Mesodermal cell (in vitro differentiated cells): ENCODE results near the gene HADH.
"Not testable (repeated sequence)": the region's sequence is repeated elsewhere in the genome, so short reads cannot be mapped to it uniquely, and the experiment has no call there.

ENCODE experiments used
- H3K27ac ChIP-seq: 2 replicates; pipeline ENCODE4 v1.7.0; 2013; ENCODE audit warnings: mild to moderate bottlenecking, low read depth, low read length, moderate library complexity; ENCODE audit not compliant: severe bottlenecking
- H3K36me3 ChIP-seq: 2 replicates; pipeline ENCODE4 v1.7.1; 2013; ENCODE audit warnings: mild to moderate bottlenecking, low read length, moderate library complexity; ENCODE audit not compliant: control insufficient read depth, insufficient read depth
- H3K4me1 ChIP-seq: one replicate; pipeline ENCODE4 v1.7.1; 2013; ENCODE audit warnings: mild to moderate bottlenecking, low read length; ENCODE audit not compliant: insufficient read depth, control insufficient read depth, poor library complexity, severe bottlenecking
- H3K4me3 ChIP-seq: 2 replicates; pipeline ENCODE4 v1.7.0; 2013; ENCODE audit warnings: low read length, control low read depth, mild to moderate bottlenecking; ENCODE audit not compliant: insufficient read depth, poor library complexity, severe bottlenecking; ENCODE audit errors: extremely low read depth
- H3K9me3 ChIP-seq: 2 replicates; pipeline ENCODE4 v1.7.1; 2013; ENCODE audit warnings: mild to moderate bottlenecking, low read length, moderate library complexity; ENCODE audit not compliant: control insufficient read depth
- WGBS, 2 experiments: methylation state at CpG; one replicate each; pipeline ENCODE4 v1.1.5; 2013; ENCODE audit warnings: missing lambda C conversion rate in 2 of 2; ENCODE audit not compliant: insufficient coverage in 2 of 2; 5-methylcytosine and 5-hydroxymethylcytosine counted together

The HADH gene

DNA sequence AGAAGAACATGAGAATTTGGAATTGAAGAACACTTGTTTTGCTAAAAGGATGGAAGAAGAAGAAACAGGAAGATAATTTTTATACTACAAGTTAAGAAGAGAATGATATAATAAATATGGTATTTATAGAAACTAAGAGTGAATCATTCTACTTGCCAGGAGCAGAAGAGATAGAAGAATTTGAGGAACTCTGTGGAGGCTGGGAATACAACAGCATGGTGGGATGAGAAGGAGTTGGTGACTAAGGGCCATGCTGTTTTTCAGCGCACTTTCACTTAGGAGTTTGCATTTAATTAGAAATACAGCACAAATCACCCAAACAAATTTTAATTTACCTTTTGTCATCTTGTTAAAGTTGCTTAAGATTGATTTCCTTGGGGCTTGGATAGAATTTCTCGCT, 20.5 kb downstream of the HADH start:
- WGBS, 2 experiments, result 100% methylated on average over 1 of the region's 2 CpGs; no CpG with 5 or more reads in 1 of the 2 experiments

DNA sequence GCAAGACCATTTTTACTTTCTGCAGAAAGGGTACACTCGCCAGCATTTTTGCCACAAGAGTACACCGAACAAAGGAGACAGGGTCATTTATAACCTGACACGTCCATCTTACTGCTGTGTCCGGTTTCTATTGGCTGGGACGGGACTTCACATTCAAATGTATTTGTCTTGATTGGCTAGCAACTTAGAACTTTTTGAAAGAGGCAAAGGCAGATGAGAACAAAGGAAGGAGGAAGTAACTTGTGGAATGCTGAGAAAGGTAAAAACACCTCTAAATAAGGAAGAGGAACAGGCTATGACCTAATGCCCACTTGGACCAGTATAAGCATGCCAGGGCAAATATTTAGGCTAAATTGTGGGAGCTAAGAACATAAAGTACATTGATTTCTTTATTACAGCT, 22.7 kb downstream of the HADH start:
- 92 to 98% methylated on average over 4 to 5 of the region's 5 CpGs for WGBS, 2 experiments

More for the DNA sequence above, 20.5 kb downstream of the HADH start:
- H3K4me1 ChIP-seq, result no peaks in the 10 kb centered on the region
- peaks cover 30% of the 10 kb centered on the region for H3K36me3 ChIP-seq
- no peak overlapping the region for H3K4me3 ChIP-seq
- H3K27ac ChIP-seq, result no peak overlapping the region
- H3K9me3 ChIP-seq, result no peaks in the 10 kb centered on the region

DNA sequence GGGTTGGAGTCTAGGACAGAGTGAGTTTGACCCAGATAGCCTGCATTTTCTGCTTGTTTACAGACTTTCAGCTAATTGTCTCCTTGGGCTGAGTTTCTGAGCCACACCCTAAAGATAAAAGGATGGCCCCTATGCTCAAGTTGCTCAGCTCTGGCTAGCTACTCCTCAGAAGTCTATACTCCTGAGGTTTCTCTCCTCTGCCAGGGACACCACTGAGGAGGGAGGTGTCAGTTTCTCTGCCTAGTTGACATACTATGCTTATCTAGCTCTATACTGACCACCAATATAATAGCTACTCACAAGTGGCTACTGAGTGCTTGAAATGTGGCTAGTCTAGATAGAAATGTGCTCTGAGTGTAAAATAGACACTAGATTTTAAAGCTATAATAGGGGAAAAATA, 23.6 kb downstream of the HADH start:
- no peaks in the 10 kb centered on the region for H3K4me1 ChIP-seq
- no peak overlapping the region for H3K4me3 ChIP-seq
- H3K27ac ChIP-seq, result no peak overlapping the region
- peaks cover 46% of the 10 kb centered on the region for H3K36me3 ChIP-seq
- H3K9me3 ChIP-seq, result no peaks in the 10 kb centered on the region

More for the DNA sequence above, 22.7 kb downstream of the HADH start:
- not testable (repeated sequence) for H3K27ac ChIP-seq, H3K4me3 ChIP-seq, H3K4me1 ChIP-seq, H3K9me3 ChIP-seq
- H3K36me3 ChIP-seq, result peaks cover 46% of the 10 kb centered on the region

DNA sequence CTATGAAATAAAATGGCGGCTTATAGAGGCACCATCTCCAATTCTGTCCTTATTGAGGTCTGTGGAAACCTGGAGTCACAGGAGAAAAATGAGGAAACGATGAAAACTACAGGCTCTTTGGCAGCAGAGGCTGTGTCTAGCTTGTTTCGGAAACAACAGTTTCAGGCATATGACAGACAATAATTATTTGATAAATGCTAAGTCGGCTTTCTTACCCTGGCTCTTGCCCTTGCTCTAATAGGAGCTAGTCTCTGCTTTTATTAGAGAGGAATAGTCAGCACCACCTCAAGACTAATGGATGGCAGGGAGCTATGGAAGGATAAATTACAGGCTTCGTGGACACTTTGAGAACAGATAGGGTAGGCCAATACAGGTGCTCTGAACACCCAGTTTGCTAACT, 24.3 kb downstream of the HADH start:
- Histone ChIP-seq H3K4me3 (no peak overlapping the region), H3K4me1 (no peaks in the 10 kb centered on the region), H3K9me3 (no peaks in the 10 kb centered on the region), H3K36me3 (peaks cover 46% of the 10 kb centered on the region), H3K27ac (no peak overlapping the region)
- 91 to 100% methylated on average over 5 of the region's 5 CpGs for WGBS, 2 experiments

DNA sequence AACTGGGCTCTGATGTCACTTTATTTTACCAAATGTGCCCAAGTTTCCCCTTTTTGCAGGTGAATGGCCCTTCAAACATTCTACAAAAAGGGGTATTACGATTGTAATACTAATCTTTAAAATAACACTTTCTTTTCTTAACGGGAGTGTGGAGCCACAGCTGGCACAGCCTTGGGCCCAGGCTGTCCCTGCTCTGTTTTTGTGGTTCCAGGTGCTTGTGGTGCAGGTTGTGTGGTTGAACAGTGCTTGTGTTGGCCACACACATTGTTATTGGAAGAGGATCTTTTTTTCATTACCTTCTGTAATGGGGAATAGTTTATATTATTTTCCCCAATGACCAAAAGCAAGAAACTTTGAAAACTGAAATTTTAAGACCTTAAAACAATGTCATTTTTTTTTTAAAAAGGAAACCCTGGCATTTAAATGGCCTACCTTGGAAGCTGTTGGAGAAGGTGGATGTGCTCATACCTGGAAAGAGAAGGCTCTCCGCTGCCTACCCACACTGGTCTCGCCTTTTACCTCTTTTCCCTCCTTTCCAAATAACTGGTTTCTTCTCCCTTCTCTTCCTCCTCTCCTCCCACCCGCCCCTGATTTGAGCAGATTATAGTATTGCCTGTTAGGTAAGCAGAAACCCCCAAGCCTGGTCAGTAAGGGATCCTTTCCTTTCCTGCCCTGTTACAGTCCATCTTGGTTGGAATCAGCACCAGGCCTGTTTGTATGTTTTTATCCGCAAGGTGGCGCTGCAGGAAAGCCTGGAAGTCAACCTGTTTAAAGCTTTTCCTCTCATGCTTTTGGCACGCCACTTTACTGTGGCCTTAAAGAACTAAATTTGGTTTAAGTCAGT, 28.6 kb downstream of the HADH start:
- H3K4me1 ChIP-seq, result no peaks in the 10 kb centered on the region
- no peaks in the 10 kb centered on the region for H3K9me3 ChIP-seq
- 80% methylated on average over 1 of the region's 8 CpGs; no CpG with 5 or more reads in 1 of the 2 experiments for WGBS, 2 experiments
- peaks cover 46% of the 10 kb centered on the region for H3K36me3 ChIP-seq
- no peak overlapping the region for H3K4me3 ChIP-seq
- no peak overlapping the region for H3K27ac ChIP-seq

DNA sequence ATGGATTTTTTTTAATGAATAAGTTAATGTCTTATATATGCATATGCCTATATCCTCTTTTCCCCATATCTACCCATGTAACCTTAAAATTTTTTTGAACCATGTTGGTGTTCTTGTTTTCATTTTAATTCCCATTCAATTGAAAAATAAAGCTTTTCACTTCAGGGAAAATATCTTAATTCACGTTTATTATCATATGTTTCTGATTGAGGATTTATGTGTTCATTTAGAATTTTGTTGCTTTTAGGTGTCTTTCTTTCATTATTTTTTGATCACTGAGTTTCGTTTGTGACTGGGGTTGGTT, 29.1 kb downstream of the HADH start:
- no peaks in the 10 kb centered on the region for H3K9me3 ChIP-seq
- no peak overlapping the region for H3K4me3 ChIP-seq
- no peaks in the 10 kb centered on the region for H3K4me1 ChIP-seq
- no peak overlapping the region for H3K27ac ChIP-seq
- peaks cover 50% of the 10 kb centered on the region for H3K36me3 ChIP-seq
- WGBS, 2 experiments, result no CpG with 5 or more reads among the region's 2 CpGs

DNA sequence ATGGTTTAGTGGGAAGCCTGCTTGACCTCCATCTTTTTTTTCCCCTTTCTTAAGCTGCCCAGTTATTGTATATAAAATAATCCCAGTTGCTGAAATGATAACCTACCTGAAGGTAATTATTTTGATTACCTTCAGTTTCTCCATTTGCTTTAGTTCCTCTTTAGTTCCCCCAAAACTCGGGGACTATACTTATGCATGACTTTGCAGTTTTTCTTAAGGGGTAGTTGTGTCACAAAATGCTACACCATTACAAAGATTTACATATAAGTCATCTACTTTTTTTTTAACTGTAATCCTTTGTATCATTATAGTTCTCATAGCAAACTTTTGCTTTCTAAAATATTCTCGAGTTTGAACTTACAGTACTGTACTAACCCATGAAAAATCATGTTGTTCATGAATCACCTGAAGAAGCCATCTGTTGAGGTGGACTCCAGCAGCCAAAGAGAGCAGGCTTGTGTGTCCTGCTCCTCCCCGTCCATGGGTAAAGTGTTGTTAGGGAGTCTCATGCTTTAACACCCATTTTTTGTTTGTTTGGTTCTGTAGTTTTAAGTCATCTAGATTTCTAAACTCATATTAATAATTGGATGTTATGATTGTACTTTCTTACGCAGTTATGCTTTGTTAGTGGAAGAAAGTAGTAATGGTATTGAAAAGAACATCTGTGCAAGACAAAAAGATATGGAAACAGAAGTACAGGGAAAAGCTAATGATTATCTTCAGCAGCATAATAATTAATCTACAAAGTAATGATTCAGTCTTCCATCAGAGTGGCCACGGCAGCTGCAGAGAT, 34.6 kb downstream of the HADH start:
- 67% methylated on average over 1 of the region's 5 CpGs for WGBS, 2 experiments
- peaks cover 53% of the 10 kb centered on the region for H3K36me3 ChIP-seq
- H3K9me3 ChIP-seq, result no peaks in the 10 kb centered on the region
- no peak overlapping the region for H3K4me3 ChIP-seq
- H3K4me1 ChIP-seq, result no peaks in the 10 kb centered on the region
- H3K27ac ChIP-seq, result no peak overlapping the region

DNA sequence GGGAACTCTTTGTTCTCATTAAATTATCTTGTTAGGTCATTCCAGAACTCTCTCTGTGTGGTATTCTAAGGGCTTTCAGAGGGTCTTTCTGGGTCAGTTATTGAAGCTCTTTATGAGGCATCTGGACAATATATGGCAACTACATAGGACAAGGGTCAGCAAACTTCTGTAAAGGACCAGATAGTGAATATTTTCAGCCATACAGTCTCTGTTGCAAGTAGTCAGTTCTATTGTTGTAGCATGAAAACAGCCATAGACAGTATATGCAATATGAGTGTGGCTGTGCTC, 35.1 kb downstream of the HADH start:
- H3K36me3 ChIP-seq, result peaks cover 53% of the 10 kb centered on the region

DNA sequence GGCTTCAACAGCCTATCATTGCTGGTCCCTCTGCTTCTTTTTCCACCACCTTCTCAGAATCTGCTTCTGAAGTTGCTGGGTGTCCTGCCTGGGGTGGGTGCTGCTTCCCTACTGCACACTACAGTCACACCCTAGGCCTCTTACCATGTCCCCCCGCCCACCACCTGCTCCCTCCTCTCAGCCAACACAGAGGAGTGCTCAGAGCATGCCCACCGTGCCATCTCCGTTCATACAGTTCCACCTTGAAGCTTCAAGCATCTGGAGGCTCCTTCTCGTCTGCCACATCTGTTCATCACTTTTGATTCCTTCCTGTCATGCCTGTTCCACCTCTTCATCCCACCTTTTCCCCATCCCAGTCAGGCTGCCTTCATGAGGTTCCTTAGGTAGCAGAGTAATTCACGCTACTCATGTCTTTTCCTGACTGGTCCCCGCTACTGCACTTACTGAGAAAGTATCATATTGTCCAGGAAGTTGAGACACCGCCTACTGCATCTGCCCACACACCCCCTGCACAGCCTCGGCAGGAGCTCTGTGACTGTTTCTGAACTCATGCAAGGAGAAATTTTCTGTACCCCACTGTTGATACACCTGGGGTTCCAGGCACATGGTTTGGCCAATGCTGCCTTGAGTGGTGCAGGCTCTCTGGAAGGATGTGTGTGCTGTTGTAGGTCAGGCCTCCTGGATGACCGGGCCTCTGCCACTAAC, 39.5 kb downstream of the HADH start:
- Histone ChIP-seq H3K4me3 (no peak overlapping the region), H3K4me1 (peaks cover 2% of the 10 kb centered on the region), H3K36me3 (peaks cover 46% of the 10 kb centered on the region), H3K27ac (no peak overlapping the region), H3K9me3 (peaks cover 6% of the 10 kb centered on the region)
- WGBS, 2 experiments, result 96 to 97% methylated on average over 8 to 9 of the region's 9 CpGs

More for the DNA sequence above, 35.1 kb downstream of the HADH start:
- H3K4me3 ChIP-seq, result no peak overlapping the region
- no peak overlapping the region for H3K27ac ChIP-seq
- no peaks in the 10 kb centered on the region for H3K4me1 ChIP-seq
- H3K9me3 ChIP-seq, result no peaks in the 10 kb centered on the region

DNA sequence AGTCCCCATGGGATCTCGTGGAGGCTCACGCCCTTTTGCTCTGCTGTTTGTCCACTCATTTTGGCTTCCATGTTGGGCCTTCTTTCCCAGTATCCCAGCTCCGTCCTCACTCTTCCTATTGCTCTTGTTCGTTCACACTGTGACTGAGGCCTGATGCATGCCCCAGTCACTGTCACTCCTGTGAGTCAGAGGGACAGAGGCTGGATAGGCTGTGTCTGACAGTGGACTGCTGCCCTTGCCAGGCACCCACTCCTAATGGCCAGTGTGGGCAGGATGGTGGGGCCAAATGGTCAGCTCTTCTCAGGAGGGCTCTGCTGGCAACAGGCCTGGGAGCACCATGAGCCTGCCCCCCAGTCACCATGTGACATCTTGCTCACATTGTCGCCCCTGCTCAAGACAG, 40.0 kb downstream of the HADH start:
- 93% methylated on average over 4 to 5 of the region's 5 CpGs for WGBS, 2 experiments
- Histone ChIP-seq H3K27ac (no peak overlapping the region), H3K36me3 (peaks cover 46% of the 10 kb centered on the region), H3K4me1 (peaks cover 2% of the 10 kb centered on the region), H3K9me3 (peaks cover 6% of the 10 kb centered on the region), H3K4me3 (no peak overlapping the region)

DNA sequence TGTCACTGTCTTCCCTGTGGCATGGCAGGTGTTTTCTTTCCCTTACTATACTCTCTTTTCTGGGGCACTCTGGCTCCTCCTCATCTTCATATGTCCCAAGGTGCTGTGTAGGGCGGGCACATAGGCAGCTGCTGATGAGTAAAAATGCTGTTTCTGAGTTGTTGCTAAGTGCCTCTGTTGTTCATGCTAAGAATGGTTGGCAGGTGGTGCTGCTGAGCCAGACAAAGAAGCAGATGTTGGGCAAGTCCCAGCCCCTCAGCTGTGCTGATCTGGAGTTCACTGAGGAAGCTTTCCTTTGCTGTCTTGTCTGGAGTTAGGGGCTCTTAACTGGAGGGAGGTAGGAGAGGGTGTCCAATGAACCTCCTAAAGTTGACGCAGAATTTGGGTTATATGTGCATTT, 40.6 kb downstream of the HADH start:
- peaks cover 40% of the 10 kb centered on the region for H3K36me3 ChIP-seq
- no peak overlapping the region for H3K4me3 ChIP-seq
- H3K4me1 ChIP-seq, result peaks cover 2% of the 10 kb centered on the region
- H3K9me3 ChIP-seq, result peaks cover 6% of the 10 kb centered on the region
- no peak overlapping the region for H3K27ac ChIP-seq
- WGBS, 2 experiments, result no CpG with 5 or more reads among the region's 2 CpGs
